PFSK-1 (cell line): ENCODE results near the gene ID3.

ENCODE experiments used
- FOXP2 ChIP-seq: optimal IDR thresholded peaks from 2 replicates; pipeline ENCODE3; 2011; ENCODE audit warnings: borderline replicate concordance, control low read depth, inconsistent platforms; ENCODE audit not compliant: insufficient read depth; ENCODE audit errors: extremely low read length, extremely low read depth
- POLR2AphosphoS5 ChIP-seq: IDR thresholded peaks from 2 replicates; pipeline ENCODE4 v1.6.1; 2012; ENCODE audit warnings: low read depth, mild to moderate bottlenecking, control low read depth, low read length, moderate library complexity
- SIN3A ChIP-seq: IDR thresholded peaks from 2 replicates; pipeline ENCODE4 v1.6.1; 2012; ENCODE audit warnings: mild to moderate bottlenecking, low read length, moderate library complexity, borderline replicate concordance; ENCODE audit not compliant: insufficient read depth
- TAF1 ChIP-seq: IDR thresholded peaks from 2 replicates; pipeline ENCODE4 v1.6.1; 2012; ENCODE audit warnings: low read length, control low read depth, borderline replicate concordance; ENCODE audit not compliant: insufficient read depth

DNA sequence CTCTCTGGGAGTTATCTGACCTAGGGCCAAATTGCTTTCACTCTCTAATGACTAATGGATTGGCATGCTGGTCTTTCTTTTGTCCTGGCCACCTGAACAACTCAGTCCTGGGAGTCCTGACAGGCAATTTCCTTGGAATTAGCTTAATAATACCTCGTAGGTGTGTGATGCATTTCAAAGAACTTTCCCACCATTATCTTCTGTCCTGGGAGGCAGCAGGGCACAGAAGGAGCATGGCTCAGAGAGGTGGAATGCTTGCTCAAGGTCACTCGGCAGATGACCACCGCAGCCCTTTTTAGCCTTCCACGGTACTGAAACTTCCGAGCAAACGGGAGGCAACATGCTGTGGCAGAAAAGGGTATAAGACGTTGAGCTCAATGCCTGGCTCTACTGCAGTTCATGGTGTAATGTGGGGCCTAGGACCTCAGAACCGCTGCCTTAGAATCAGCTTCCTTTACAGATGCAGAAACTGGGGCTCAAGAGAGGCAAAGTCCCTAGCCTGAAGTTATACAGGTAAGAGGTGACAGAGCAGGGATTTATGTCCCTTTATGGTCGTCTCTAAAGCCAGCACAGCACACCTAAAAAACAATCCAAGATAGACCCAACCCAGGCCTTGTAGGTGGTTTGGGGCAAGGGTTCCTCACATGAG, 3.2 kb downstream of the ID3 start:
- TF ChIP-seq TAF1 (peak; percentile 14; the same call in 1 of the 2 replicates), POLR2AphosphoS5 (no peak; the same call in 1 of the 2 replicates), SIN3A (peak; percentile 29; the same call in 1 of the 2 replicates), FOXP2 (no peak)
